Astrocyte of the hippocampus (primary cell): ENCODE results near the gene CHST2.
A peak's percentile ranks its signal among the peaks of the same experiment; 100 is the strongest.

Experiments
- DNase-seq: peaks from one replicate; pipeline ENCODE4 v3.0.0; 2011; ENCODE audit warnings: low read depth, low spot score

Gene CHST2

GRCh38 chr3:143166376-143166775, 46.8 kb downstream of the CHST2 start:
- DNase-seq, result no peak

GRCh38 chr3:143167969-143168854, 48.6 kb downstream of the CHST2 start:
- DNase-seq, result no peak

GRCh38 chr3:143168855-143169192, 49.3 kb downstream of the CHST2 start:
- no peak for DNase-seq

- no peak for DNase-seq
These were observed 50.5 kb downstream of the CHST2 start for GRCh38 chr3:143170074-143170473.

GRCh38 chr3:143170676-143171075, 51.1 kb downstream of the CHST2 start:
- peak; percentile 13 for DNase-seq

- peak; percentile 50 for DNase-seq
These were observed 51.8 kb downstream of the CHST2 start for GRCh38 chr3:143171141-143171980.

GRCh38 chr3:143172062-143172794, 52.7 kb downstream of the CHST2 start:
- no peak for DNase-seq

GRCh38 chr3:143172795-143173145, 53.2 kb downstream of the CHST2 start:
- no peak for DNase-seq

GRCh38 chr3:143173242-143173641, 53.7 kb downstream of the CHST2 start:
- no peak for DNase-seq
